Left lung (tissue), 10 donors: ENCODE results near the gene FUZ. TPM values are rescaled to one million over a fixed set of nuclear protein-coding genes. Genes with fewer than 3 reads are reported as not detected.

Experiments used
- ATAC-seq: fragments of 200-7000 bp; cut with Tn5 transposase; one replicate; pipeline ENCODE4 v1.9.1; 2020; ENCODE audit warnings: moderate library complexity
- DNase-seq, 4 donors: peaks; one replicate each; pipeline ENCODE4 v3.0.0-alpha.2; 2013 to 2020
- H3K27ac ChIP-seq, 2 donors: fragments of 200-600 bp; sonication (generic) in 1 of 2; one replicate each; pipeline versions ENCODE4 v1.5.0 to v1.8.0; 2020 to 2021
- H3K27me3 ChIP-seq, 2 donors: fragments of 200-600 bp; sonication (generic) in 1 of 2; one replicate each; pipeline versions ENCODE4 v1.5.0 to v1.8.0; 2020 to 2021
- H3K36me3 ChIP-seq, 2 donors: fragments of 200-600 bp; sonication (generic) in 1 of 2; one replicate each; pipeline versions ENCODE4 v1.5.0 to v1.8.0; 2020 to 2021
- H3K4me1 ChIP-seq, 2 donors: fragments of 200-600 bp; one replicate each; pipeline ENCODE4 v1.8.0; 2021
- H3K4me3 ChIP-seq, 2 donors: fragments of 200-600 bp; sonication (generic) in 1 of 2; one replicate each; pipeline versions ENCODE4 v1.5.0 to v1.8.0; 2020 to 2021; ENCODE audit warnings: mild to moderate bottlenecking in 1 of 2
- H3K9me3 ChIP-seq, 2 donors: fragments of 200-600 bp; sonication (generic) in 1 of 2; one replicate each; pipeline versions ENCODE4 v1.5.0 to v1.8.0; 2020 to 2021
- CTCF ChIP-seq, 2 donors: fragments of 200-600 bp; sonication (generic) in 1 of 2; IDR thresholded peaks; one replicate each; pipeline versions ENCODE4 v1.5.0 to v1.8.0; 2021; ENCODE audit warnings: antibody characterized with exemption in 2 of 2
- intact Hi-C, 2 donors: fragments of 100-400 bp; cut with DNase I; formaldehyde crosslinking; loops; one replicate each; pipeline versions ENCODE4 v1.11.2 to v1.14.2; 2022
- polyA plus RNA-seq, 6 donors: library from polyadenylated mRNA; unstranded; fragments of 120-200 nt; gene quantifications; one replicate each; pipeline ENCODE4 v1.2.1, GENCODE V29; 2013; ENCODE audit not compliant: insufficient read length in 6 of 6
- total RNA-seq, 2 donors: library from RNA; stranded (reverse); fragmentation: NEBNext Ultra II Directional; extraction: Animal tissue kit (Norgen Biotek cat#: 25700); gene quantifications; one replicate each; pipeline ENCODE4 v1.2.1, GENCODE V29; 2021
- donor health status: DM: no; HTN: yes; CAD: no.
- donor health status: DM: no; HTN: no; CAD: no.

Gene FUZ
- total and polyA plus RNA-seq, 8 donors: 15.3 to 31.7 (median 25.8) TPM

- ATAC-seq (no peak), DNase-seq (peak in 1 of 4 donors; percentile 80)
- peaks cover 16 to 30% of the 10 kb centered on the region in 2 donors for H3K4me1 ChIP-seq
- intact Hi-C loops: no loop called here
- no peaks in the 10 kb centered on the region for H3K9me3 ChIP-seq
- no peak overlapping the region for H3K4me3 ChIP-seq
- H3K27me3 ChIP-seq: peaks cover 0 to 9% of the 10 kb centered on the region in 2 donors
- no peak overlapping the region for H3K27ac ChIP-seq
- peaks cover 0 to 54% of the 10 kb centered on the region in 2 donors for H3K36me3 ChIP-seq
- no peak for TF ChIP-seq CTCF (IDR thresholded peaks at IDR 0.05)
Observed at GRCh38 chr19:49854378-49855263, 41.5 kb upstream of the FUZ start.

GRCh38 chr19:49853852-49854377, 40.8 kb upstream of the FUZ start:
- ATAC-seq (no peak), DNase-seq (peak in 1 of 4 donors; percentile 71)
- Histone ChIP-seq H3K27me3 (peaks cover 0 to 9% of the 10 kb centered on the region in 2 donors), H3K9me3 (no peaks in the 10 kb centered on the region), H3K4me1 (peaks cover 16 to 37% of the 10 kb centered on the region in 2 donors), H3K4me3 (no peak overlapping the region), H3K27ac (no peak overlapping the region), H3K36me3 (peaks cover 0 to 47% of the 10 kb centered on the region in 2 donors)
- intact Hi-C loops: no loop called here
- no peak for TF ChIP-seq CTCF (IDR thresholded peaks at IDR 0.05)

GRCh38 chr19:49852631-49853126, 39.6 kb upstream of the FUZ start:
- intact Hi-C loops: no loop called here
- no peak for ATAC-seq

GRCh38 chr19:49851456-49852259, 38.6 kb upstream of the FUZ start:
- TF ChIP-seq CTCF (IDR thresholded peaks at IDR 0.05): no peak
- DNase-seq (peak in 3 of 4 donors; percentile 55 to 83 (median 64)), ATAC-seq (peak; percentile 2)
- peaks cover 22 to 50% of the 10 kb centered on the region in 2 donors for H3K4me1 ChIP-seq
- peaks cover 0 to 24% of the 10 kb centered on the region in 2 donors for H3K36me3 ChIP-seq
- peak overlapping the region; percentile 99 to 100 for H3K27ac ChIP-seq
- H3K4me3 ChIP-seq: peak overlapping the region; percentile 71 to 83
- H3K27me3 ChIP-seq: peaks cover 0 to 9% of the 10 kb centered on the region in 2 donors
- no peaks in the 10 kb centered on the region for H3K9me3 ChIP-seq
- intact Hi-C loops: no loop called here

More at GRCh38 chr19:49852631-49853126, 39.6 kb upstream of the FUZ start:
- TF ChIP-seq CTCF (IDR thresholded peaks at IDR 0.05): no peak
- DNase-seq: no peak
- peaks cover 22 to 49% of the 10 kb centered on the region in 2 donors for H3K4me1 ChIP-seq
- H3K4me3 ChIP-seq: peak overlapping the region in 1 of 2 donors; percentile 83
- H3K27ac ChIP-seq: no peak overlapping the region
- H3K27me3 ChIP-seq: peaks cover 0 to 9% of the 10 kb centered on the region in 2 donors
- H3K36me3 ChIP-seq: peaks cover 0 to 34% of the 10 kb centered on the region in 2 donors
- H3K9me3 ChIP-seq: no peaks in the 10 kb centered on the region
